Measurements from ENCODE around the gene HPGDS.

GRCh38 chr4:94251094-94251493 is 91.5 kb downstream of the HPGDS start:
- TF ChIP-seq CTCF (IDR thresholded peaks at IDR 0.05), result no peak
- TF ChIP-seq EZH2 (IDR thresholded peaks at IDR 0.05; ENCODE audit: borderline replicate concordance, insufficient read depth, low read depth, low read length, poor library complexity, severe bottlenecking), result no peak

All from B cell (primary cell).